Pericardium fibroblast (primary cell): Measurements from ENCODE around the gene CHTOP. TPM values are rescaled to one million over a fixed set of nuclear protein-coding genes. Genes with fewer than 3 reads are reported as not detected.

Experiments used
- total RNA-seq: library from RNA; depleted of rRNA; stranded (reverse); fragments of >200 nt; gene quantifications from 2 replicates; pipeline ENCODE4 v1.2.3, GENCODE V29; 2015

The CHTOP gene, protein sequence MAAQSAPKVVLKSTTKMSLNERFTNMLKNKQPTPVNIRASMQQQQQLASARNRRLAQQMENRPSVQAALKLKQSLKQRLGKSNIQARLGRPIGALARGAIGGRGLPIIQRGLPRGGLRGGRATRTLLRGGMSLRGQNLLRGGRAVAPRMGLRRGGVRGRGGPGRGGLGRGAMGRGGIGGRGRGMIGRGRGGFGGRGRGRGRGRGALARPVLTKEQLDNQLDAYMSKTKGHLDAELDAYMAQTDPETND
- 22.6 and 28.5 TPM in 2 replicates for total RNA-seq

DNA sequence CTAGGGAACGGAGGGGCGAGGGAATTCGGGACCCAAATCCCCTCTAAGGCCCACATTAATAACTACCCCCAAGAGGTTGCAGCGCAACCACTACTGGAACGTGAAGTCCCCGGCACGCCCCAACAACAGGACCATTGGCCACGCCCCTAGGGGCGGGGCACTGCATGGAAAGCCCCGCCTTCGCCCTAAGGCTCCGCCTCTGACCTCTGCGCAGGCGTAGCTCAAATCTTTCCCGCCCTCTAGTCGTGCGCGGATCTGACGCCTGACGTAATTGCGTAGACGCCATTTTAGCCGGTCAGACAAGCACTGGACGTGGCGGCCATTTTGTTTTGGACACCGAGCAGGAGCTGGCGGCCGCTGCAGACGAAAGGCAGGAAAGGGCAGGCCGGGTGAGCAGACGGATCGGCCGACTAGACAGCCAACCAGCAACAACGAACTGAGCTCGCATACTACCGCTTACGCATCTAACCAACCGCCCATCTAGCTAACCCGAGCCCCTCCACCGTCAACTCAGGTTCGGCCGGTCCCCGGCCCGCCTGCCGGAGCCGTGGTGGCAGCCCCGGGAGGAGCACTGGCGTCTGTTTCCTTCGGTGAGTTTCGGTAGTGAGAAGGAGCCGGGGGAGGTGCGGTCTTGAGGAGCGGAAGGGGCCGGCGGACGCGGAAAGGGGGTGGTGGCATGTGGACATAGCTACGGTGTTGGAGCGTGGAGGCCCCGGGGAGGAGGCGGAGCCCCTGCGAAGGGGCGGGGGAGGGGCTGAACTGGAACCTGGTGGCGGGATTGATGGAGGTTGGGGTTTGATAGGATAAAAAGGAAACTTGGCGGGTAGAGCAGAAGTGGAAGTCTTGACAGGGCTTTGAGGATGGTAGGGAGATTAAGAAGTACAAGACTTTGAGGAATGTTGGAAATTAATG, at the start of gene CHTOP:
Gene CHTOP, plus strand, starts transcription at position 313 of the 912 bp plus-strand sequence. CDS start 2,523 bp downstream, outside the sequence.

DNA sequence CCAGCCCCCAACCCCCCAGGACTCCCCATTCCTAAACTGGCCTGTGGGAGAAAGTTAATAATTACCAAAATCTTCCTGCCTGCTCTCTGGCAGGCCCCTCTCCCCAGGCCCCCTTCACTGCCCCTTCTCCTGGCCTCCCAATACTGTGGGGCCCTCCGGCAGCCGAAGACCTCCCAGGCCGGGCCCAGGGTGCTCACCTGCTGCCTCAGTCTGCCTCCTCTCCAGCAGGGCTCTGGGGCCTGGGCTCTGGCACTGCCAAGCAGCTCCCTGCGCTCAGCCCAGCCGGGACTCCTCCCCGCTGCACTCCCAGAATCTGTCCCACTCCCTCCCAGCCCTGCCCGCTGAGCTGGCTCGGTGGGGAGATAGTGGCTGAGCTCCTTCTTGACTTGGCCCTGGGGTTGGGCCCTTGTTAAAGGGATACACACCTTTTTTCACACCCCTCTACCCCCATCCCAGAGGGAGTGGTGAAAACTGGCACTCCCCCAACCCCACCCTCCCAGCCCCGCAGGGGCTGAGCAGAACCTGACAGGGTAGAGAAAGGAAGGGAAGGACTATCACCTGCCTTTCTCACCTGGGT, 21.0 kb upstream of the CHTOP start, which contains the start of gene S100A16:
Gene S100A16, minus strand, starts transcription at position 383 of the 577 bp plus-strand sequence. CDS start 4,986 bp downstream, outside the sequence.

DNA sequence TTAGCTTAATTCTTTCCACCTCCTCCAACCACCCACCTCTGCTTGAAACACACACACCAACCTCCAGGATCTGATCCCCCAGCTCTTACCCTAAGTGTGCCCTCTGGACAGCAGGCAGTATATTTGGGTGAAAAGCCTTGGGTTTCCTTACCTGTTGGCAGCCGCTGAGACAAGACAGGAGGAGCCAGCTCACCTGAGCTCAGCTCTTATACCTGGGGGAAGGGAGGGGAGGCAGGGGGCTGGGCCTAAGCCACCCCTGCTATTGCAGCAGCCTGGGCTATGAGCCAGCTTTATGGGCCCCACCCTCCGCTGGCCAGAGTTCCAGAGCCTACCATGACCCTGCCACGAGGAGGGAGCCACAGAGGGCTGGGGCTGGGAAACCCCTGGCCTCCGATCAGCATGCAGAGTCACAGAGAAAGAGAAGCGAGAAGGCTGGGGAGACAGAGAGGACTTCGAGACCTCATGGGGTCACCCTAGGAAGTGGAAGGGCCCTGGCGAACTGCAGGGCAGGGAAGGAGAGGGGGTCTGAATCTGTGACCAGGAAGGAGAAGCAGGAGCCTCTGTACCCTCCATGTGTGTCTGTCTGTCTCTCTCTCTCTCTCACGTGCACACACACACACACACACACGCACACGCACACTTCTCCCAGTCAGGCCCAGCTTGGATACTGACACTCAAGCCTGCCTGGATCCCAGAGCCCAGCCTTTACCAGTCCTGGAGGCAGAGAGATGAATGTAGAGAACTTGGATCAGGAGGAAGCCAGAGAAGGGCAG, 17.5 kb upstream of the CHTOP start, which contains the start of gene S100A14:
Gene S100A14, minus strand, starts transcription at position 182 of the 773 bp plus-strand sequence. CDS start 467 bp downstream, outside the sequence.

DNA sequence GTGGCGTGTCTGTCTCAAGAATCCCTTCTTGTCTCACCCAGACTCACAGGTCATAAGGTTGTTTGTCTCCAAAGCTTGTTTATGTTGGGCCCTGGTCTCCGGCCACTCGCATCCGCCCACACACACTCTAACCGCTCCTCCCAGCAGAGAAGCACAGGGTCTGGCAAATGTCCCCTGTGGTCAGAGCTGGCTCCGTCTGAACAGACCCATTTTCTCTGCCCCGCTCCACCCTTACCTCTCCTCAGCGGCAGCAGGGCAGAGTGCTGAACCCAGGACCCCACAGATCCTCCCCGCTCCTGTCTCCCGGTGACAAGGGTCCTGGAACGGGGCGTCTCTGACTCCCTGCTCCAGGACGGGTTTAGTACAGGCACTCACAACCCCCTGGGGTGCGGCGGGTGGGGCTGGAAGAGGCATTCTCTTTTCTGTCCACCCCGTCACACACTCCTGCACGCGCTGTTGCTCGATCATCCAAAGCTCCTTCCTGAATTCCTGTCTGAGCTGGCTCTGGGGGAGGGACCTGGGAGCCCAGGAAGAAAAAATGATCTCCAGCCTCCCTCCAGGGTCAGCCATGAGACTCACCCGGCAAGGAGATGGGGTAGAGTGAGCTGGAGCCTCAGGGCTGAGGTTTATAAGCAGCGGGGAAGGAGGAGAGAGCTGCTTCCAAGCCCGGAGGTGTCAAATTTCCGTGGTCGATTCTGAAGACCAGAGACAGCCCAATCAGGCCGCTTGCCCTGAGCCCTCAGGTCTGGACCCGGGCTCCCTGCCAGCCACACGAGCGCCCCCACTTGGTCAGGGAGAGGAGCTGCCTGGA, 6.8 kb upstream of the CHTOP start, which contains the start of gene S100A13:
Gene S100A13, minus strand, starts transcription at position 602 of the 811 bp plus-strand sequence. CDS start 1,033 bp downstream, outside the sequence.

DNA sequence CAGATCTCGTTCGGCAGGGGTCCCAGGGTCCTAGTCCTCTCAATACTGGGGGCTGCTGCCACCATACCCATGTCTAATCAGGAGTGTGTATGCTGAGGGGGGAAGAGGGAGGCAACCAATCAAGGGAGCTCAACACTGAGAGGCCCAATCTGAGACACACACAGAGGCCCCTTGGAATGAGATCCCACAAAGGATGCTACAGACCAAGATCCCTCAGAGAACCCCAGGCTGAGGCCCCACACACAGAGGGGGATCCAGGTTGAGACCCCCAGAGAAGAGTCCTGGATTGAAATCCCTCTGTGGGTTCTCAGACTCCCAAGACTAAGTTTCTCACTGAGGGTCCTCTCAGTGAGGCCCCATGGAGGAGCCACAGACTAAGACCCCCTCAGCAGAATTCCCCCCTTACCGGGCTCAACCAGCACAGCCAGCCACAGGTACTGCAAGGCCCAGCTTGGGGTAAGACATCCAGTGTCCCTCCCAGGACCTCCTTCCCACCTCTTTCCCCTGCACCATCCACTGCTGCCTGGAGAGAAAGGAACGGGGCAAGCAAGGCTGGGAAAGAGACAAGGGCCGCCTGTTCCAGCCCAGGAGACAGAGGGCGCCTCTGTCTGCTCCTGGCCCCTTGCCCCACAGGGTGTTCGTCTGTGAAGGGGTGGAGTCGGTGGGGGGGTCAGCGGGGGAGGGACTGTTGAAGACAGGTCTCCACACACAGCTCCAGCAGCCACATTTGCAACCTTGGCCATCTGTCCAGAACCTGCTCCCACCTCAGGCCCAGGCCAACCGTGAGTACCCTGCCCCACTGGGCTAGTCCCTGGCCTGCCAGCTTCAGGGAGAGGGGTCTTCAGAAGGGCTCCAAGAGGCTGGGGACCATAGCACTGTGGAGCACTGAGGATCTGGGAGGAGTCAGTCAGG, 5.9 kb upstream of the CHTOP start, which contains the start of gene S100A1:
Gene S100A1, plus strand, starts transcription at position 720 of the 912 bp plus-strand sequence. CDS start 2,088 bp downstream, outside the sequence.

DNA sequence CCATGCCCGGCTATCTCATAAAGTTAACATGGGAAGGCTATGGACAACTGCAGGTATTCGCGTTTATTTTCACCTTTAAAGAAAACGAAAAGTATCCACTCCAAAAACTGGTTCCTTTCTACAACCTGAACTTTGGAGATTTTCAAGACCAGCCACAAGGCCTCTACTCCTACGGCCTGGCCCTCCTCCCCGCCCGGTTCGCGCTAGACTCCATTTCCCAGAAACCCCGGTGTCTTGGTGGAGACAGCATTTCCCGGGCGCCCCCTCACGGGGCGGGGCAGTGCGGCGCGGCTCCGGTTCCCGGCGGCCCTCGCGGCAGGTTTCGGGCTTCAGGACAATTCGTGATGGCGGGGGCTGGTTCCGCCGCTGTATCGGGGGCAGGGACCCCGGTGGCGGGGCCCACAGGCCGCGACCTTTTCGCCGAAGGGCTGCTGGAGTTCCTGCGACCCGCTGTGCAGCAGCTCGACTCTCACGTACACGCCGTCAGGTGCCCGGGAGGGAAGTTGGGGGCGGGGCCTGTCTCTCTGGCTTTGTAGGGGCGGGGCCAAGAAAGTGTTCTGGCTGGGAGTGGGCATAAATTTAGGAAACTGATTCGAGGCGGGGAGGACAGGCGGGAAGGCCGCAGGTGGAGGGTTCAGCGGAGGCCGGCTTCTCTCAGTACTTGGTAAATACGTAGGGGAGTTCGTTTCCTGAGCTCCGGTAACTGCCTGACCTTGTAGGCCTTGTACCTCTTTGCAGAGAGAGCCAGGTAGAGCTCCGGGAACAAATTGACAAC, 24.7 kb downstream of the CHTOP start, which contains the start of gene SNAPIN:
Gene SNAPIN, plus strand, starts transcription at position 304 of the 775 bp plus-strand sequence. Its CDS starts 41 bp downstream, at position 345.

DNA sequence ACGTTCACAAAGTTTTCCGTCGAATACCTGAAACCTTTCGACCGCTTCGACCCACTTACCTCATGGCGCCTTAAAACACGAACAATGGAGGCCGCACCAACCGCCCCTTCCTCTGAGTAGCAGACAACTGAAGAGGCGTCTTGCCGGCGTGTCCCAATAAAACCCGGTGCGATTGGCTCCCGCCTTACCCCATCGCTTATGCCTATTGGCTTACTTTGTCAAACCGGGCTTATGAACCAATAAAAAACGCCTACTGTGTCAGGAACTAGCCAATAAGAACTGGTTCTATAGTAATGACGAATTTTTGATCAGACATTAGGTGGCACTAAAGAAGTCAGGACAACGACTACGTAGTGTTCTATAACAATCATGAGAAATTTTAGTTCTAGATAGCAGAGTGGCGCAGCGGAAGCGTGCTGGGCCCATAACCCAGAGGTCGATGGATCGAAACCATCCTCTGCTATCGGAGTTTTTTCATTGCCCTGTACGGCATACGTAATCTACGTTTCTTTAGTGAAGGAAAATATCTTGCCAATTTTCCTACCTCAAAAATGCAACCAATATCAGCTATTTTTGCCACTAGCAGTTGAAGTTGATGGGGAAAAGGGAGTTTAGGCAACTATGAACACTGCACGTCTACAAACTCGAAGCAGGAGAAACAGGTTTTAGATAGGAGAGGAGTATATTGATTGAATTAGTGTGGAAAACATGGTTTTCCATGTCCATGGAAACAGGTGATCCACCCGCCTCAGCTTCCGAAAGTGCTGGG, 37.2 kb downstream of the CHTOP start, which contains the start of gene ILF2:
Gene ILF2, minus strand, starts transcription at position 135 of the 769 bp plus-strand sequence. Its CDS starts 71 bp downstream, at position 64.

DNA sequence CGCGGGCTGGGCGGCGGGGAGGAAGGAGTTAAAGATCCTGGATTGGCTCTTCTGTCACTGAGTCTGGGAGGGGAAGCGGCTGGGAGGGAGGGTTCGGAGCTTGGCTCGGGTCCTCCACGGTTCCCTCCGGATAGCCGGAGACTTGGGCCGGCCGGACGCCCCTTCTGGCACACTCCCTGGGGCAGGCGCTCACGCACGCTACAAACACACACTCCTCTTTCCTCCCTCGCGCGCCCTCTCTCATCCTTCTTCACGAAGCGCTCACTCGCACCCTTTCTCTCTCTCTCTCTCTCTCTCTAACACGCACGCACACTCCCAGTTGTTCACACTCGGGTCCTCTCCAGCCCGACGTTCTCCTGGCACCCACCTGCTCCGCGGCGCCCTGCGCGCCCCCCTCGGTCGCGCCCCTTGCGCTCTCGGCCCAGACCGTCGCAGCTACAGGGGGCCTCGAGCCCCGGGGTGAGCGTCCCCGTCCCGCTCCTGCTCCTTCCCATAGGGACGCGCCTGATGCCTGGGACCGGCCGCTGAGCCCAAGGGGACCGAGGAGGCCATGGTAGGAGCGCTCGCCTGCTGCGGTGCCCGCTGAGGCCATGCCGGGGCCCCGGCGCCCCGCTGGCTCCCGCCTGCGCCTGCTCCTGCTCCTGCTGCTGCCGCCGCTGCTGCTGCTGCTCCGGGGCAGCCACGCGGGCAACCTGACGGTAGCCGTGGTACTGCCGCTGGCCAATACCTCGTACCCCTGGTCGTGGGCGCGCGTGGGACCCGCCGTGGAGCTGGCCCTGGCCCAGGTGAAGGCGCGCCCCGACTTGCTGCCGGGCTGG, 44.9 kb downstream of the CHTOP start, which contains the start of gene NPR1:
Gene NPR1, plus strand, starts transcription at position 170 of the 818 bp plus-strand sequence. Its CDS starts 421 bp downstream, at position 591.

Other genes with a start within 250 kb of the CHTOP start
- not detected in 2 replicates for gene S100A8, start 243.0 kb upstream of the CHTOP start, total RNA-seq
- not detected in 2 replicates for gene S100A7A, start 217.5 kb upstream of the CHTOP start, total RNA-seq
- not detected in 2 replicates for gene S100A7, start 173.4 kb upstream of the CHTOP start, total RNA-seq
- 841 and 1,509 TPM in 2 replicates for gene S100A6, start 98.1 kb upstream of the CHTOP start, total RNA-seq
- not detected in 2 replicates for gene S100A5, start 93.1 kb upstream of the CHTOP start, total RNA-seq
- gene S100A4, start 88.3 kb upstream of the CHTOP start, total RNA-seq, result 33.4 and 191 TPM in 2 replicates
- gene S100A3, start 84.8 kb upstream of the CHTOP start, total RNA-seq, result 2.5 and 10.0 TPM in 2 replicates
- not detected in 2 replicates for gene S100A2, start 68.2 kb upstream of the CHTOP start, total RNA-seq
- gene S100A16, start 20.9 kb upstream of the CHTOP start, total RNA-seq, result 169 and 192 TPM in 2 replicates
- not detected in 2 replicates for gene S100A14, start 17.7 kb upstream of the CHTOP start, total RNA-seq
- gene S100A13, start 6.6 kb upstream of the CHTOP start, total RNA-seq, result 178 and 215 TPM in 2 replicates
- 0.12 and 0.17 TPM in 2 replicates for gene S100A1, start 5.6 kb upstream of the CHTOP start, total RNA-seq
- gene SNAPIN, start 24.6 kb downstream of the CHTOP start, total RNA-seq, result 59.2 and 71.2 TPM in 2 replicates
- 107 and 114 TPM in 2 replicates for gene ILF2, start 36.9 kb downstream of the CHTOP start, total RNA-seq
- gene NPR1, start 44.6 kb downstream of the CHTOP start, total RNA-seq, result 46.2 and 84.8 TPM in 2 replicates
- 26.0 and 38.2 TPM in 2 replicates for gene INTS3, start 94.0 kb downstream of the CHTOP start, total RNA-seq
- 53.7 and 65.2 TPM in 2 replicates for gene SLC27A3, start 141.3 kb downstream of the CHTOP start, total RNA-seq